Epidermal melanocyte (primary cell): ENCODE data around the gene SORBS1.

Experiments used
- DNase-seq: peaks from one replicate; pipeline ENCODE4 v3.0.0; 2011; ENCODE audit warnings: low spot score; ENCODE audit not compliant: insufficient read length

Gene SORBS1

DNA sequence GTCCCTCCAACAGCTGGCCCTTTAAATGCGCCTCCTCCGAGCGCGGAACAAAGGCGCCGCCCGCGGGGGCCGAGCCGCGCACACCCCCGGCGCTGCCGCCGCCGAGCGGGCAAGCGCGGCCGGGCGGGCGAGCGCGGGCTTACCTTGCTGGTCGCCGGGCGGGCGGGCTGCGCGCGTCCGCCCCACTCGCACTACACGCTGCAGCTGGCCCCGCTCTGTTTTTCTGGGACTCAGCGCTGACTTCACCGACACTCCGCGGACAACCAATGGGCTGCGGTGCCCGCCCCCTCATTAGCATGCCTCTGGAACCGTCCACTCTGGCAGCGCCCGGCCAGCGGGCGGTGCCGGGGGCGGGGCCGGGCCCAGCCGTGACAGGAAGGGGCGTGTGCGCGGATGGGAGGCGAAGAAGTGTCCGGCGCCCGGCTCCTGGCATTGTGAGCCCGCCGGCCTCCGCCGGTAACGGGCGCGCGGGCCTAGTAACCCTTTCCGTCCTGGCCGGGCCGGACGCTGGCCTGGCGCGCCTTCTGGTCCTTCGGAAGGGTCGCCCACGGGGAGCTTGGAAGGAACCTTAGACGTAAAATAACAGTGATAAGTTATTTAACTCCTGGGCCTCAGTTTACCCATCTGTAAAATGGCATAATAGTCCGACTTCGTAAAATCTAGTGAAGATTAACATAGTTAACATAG, at the start of gene SORBS1:
Gene SORBS1, minus strand, starts transcription at position 195 of the 687 bp plus-strand sequence. CDS start 120,236 bp downstream, outside the sequence.
- DNase-seq = peak; percentile 95

DNA sequence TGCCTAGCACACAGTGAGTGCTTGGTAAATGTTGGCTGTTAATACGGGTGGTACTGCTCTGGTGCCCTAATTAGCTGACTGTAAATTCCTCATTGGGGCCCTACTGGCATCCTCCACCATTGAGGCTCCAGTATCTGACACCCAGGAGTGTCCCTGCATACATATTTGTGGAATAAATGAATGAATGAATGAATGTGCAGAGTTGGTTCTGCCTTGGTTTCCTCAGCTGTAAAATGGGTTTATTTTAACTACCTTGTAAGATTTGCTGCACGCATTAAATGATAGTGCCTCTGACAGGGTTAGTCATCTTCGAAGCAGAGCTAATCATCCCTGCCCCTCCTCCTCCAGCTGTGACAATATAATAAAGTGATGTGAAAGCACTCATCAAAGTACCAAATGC, 49.6 kb upstream of the SORBS1 start:
- DNase-seq = no peak

DNA sequence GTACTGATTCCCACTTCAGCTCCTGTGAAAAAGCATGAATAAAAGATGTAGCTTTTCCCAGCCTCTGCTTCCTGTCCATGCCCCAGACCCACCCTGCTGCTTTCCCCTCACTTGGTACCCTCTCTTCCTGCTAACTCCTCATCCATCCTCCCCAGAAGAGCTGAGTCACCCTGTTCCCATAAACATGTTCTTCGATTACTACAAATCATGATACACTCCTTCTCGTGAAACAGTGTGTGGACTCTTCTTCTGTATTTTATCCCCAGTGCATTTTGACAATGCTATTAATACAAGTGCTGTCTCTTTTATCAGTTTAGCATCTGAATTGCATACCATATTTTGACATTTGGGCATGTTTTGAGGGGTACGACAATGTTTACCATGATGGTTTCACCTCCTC, 45.8 kb upstream of the SORBS1 start:
- DNase-seq = no peak

DNA sequence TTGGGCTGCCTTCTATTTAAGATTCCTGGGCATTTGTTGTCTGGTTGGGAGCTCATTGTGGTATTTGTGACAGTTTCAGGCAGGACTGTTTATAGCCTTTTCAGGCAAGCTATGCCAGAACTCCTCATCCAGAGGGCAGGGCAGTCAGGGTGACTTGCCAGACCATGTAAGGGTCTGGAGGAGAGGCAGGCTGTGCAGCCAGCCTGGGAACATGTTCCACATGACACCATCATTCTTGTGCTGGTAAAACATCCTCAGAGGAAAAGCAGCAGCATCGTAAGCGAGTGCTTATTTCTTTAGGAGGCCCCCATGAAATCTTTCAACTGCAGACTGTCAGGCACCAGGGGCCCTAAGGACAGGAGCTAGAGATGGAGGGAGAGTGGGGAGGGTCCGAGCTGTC, 44.0 kb upstream of the SORBS1 start:
- no peak for DNase-seq

DNA sequence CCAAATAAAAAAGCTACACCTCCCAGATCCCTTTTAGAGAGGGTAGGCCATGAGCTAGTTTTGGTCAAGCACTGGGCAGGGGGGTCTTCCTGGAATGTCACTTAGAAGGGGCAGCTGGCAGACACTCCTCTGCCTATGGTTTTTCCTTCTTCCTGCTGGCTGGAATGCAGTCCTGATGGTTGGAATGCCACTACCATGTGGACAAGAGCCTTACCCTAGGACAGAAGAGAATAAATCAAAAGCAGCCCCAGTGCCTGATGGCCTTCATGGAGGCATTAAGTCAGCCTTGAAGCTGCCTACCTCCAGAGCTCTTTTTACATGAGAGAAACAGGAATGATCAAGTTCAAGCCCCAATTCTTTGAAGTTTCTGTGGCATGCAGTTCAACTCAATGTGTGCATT, 43.5 kb upstream of the SORBS1 start:
- no peak for DNase-seq

DNA sequence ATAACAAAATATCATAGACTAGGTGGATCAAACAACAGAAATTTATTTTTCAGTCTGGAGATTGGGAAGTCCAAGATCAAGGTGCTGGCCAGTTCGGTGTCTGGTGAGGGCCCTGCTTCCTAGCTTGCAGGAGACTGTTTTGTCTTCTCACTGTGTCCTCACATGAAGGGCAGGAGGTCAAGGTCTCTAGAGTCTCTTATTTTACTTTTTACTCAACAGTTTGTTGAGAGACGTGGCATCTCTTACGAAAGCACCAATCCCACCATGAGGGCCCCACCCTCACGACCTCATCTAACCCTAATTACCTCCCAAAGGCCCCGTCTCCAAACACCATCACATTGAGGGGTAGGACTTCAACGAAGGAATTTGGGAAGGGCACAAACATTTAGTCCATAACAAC, 41.2 kb upstream of the SORBS1 start:
- no peak for DNase-seq

DNA sequence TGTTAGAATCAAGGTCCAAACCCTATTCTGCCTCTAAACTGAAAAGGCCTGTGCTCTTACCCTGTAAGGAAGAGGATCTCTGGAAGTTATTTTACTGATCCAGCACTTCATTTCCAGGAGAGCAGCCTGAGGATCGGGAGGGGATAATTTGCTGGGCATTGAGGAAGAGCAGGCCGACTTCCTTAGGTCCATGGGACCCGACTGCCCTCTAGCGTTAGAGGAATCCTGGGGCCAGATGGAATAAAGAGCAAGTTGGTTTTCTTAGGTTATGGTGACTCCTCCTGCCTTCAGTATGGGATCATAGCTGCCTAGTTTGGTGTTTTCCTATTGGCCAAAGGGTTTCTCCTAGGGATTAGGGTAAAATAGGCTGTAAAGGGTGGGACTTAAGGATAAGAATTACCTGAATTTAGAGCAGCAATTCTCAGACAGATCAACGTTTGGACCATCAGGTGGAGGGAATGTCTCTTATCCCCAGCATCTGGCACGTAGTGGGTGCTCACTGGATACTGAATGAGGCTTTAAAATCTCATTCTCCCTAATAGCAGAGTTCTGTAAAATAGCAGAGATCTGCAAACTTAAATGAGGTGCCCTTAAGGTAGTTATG, 40.0 kb upstream of the SORBS1 start:
- DNase-seq = peak; percentile 84

DNA sequence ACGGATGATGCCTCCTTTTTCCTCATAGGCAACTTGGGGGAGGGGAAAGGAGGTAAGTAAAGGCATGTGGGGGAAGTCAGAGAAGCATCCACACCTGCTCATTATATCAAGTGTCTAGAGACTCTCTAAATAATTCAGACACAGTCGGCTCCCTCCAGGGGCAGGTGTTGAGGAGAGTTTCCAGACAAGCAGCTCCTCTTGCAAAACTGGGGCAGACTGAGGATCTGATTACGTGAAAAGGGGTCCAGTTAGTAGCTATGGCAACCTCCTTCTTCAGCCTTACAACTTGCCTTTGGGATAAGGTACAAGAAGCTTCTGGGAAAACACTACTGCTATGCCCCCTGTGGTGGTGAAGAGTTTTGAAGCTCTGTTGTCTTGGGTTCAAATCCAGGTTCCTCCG, 39.0 kb upstream of the SORBS1 start:
- no peak for DNase-seq

- no peak for DNase-seq
Measured at GRCh38 chr10:95597788-95598187, 36.6 kb upstream of the SORBS1 start.

DNA sequence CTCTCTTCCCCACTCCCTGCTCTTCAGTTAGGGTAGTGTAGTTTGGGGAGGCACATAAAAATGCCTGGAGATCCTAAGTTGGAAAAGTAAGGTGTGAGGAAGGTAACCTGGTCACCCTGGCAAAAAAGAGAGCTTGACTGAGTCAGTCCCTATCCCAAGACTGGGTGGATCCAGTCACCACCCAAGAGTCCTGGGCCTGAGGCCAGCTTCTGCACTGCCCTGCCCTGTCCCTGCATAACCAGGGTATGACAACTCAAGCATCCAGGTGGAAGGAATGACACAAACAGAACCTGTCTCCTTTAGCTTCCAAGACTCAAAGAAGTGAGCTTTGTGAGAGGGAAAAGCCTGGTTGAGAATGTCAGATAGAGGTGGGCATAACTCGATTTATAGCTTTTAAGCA, 26.9 kb upstream of the SORBS1 start:
- DNase-seq = no peak

GRCh38 chr10:95579835-95580535, 18.8 kb upstream of the SORBS1 start:
- DNase-seq = no peak

DNA sequence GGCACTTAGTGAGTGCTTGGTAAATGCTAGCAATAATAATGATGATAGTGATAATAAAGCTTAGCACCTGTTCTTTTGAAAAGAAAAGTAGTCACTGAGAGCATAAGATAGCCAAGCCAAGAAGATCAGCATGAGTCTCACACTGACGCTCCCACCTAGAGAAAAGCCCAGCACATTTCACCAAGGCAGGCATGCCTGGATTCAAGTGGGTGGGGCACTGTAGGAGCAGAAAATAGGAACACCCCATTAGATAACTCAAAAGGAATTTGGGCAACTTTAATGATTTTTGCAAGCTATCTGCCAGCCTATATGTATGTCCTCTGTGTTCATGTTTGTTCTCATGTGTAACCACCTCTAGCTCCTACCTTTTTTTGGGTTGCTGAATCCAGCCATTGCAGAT, 18.1 kb upstream of the SORBS1 start:
- DNase-seq = no peak

- no peak for DNase-seq
Measured at GRCh38 chr10:95578619-95579018, 17.4 kb upstream of the SORBS1 start.

DNA sequence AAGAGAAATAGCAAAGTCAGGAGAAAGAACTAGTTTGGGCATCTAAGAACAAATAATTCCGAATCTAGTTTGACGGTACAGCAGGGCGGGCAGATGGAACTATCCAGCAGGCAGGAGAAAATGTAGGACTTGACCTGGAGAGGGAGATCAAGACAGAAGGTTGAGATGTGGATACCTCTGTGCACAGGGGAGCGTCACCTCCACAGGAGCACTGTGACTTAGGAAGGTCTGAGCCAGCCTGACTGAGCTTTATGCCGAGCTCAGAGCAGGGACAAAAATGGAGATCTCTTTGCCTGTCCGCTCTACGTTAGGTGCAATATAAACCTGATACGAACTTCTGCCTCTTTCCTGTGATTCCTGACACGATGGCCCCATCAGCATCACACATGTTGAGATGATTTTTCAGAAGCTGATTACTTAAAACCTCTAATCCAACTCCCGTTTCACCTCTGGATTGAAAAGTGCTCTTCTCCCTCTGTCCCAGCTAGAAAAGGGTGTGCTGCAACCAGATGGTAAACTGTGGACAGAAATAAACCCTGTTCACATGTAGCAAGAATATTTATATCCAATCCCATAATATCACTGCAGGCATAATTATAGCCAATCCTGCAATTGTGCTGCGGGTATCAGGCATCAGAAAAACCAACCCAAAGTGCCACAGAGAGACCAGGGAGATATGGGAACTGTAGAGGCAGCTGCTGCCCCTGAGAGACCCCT, 13.6 kb upstream of the SORBS1 start:
- DNase-seq = no peak

GRCh38 chr10:95573964-95574604, 12.9 kb upstream of the SORBS1 start:
- no peak for DNase-seq

GRCh38 chr10:95573527-95573926, 12.4 kb upstream of the SORBS1 start:
- no peak for DNase-seq

- no peak for DNase-seq
Measured at GRCh38 chr10:95572131-95572820, 11.1 kb upstream of the SORBS1 start.

- DNase-seq = no peak
Measured at GRCh38 chr10:95571390-95571789, 10.2 kb upstream of the SORBS1 start.

DNA sequence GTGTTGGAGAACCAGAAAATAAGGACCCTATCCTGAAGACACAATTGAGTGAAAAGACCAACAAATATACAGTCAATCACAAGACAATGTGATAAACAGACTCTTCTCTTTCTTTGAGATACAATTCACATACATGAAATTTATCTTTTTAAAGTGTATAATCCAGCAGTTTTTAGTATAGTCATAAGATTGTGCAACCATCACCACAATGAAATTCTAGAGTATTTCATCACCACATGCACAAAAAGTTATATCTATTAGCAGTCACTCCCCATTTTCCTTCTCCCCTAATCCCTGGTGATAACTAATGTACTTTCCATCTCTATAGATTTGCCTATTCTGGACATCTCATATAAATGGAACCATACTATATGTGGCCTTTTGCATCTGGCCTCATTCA, 8.2 kb upstream of the SORBS1 start:
- DNase-seq = no peak

DNA sequence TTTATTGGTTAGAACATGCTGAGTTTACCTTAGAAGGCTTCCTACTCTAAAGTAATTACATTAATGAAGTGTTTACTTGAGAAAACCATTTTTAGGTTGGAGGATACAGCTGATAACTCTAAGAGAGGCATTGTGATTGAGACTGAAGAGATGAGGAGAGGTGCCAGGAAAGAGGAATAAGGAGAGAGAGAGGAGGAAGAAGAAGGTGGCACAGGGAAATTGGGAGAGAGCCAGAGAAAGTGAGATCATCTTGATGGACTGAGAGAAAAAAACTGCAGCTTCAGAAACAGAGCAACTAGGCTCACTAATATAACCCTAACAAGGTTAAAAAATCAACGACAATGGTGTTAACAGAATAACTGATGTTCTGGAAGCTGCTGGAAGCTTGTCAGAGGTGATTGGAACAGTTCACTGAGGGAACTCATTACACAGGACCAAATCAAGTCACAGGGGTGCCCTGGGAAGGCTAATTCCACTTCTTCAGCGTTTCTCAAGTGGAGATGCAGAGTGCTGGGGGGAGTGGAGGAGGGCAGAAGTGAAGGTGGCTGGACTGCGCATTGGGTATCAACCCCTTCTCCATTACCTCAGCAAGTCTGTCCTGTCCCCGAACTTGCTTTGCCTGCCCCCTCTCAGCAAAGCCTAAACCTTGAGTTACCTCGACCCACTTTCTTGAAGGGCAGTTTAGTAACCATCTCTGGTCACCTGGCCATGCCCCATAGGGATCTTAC, 6.9 kb upstream of the SORBS1 start:
- no peak for DNase-seq
